Skin of body (tissue), 2 donors: Measurements from ENCODE around the gene LMO1. TPM values are rescaled to one million over a fixed set of nuclear protein-coding genes. Genes with fewer than 3 reads are reported as not detected.

Experiments
- DNase-seq: peaks from one replicate; lab custom pipeline; 2025; lab: John Stamatoyannopoulos, UW
- total RNA-seq: library from RNA; depleted of rRNA; stranded (reverse); fragments of >200 nt; gene quantifications from one replicate; pipeline ENCODE4 v1.2.3, GENCODE V29; 2014

The LMO1 gene
- total RNA-seq, 1 donor from 2014 or later = 3.6 TPM

GRCh38 chr11:8288824-8289491 lies 25.3 kb upstream of the LMO1 start:
- DNase-seq = no peak

GRCh38 chr11:8288166-8288772 lies 24.6 kb upstream of the LMO1 start:
- no peak for DNase-seq

- no peak for DNase-seq
These were observed 24.0 kb upstream of the LMO1 start for GRCh38 chr11:8287703-8288102.

- DNase-seq = no peak
These were observed 23.6 kb upstream of the LMO1 start for GRCh38 chr11:8287297-8287696.

GRCh38 chr11:8286886-8287285 lies 23.2 kb upstream of the LMO1 start:
- no peak for DNase-seq

GRCh38 chr11:8285796-8286195 lies 22.1 kb upstream of the LMO1 start:
- DNase-seq = no peak

- DNase-seq = no peak
These were observed 21.6 kb upstream of the LMO1 start for GRCh38 chr11:8285228-8285627.

GRCh38 chr11:8283465-8284230 lies 20.0 kb upstream of the LMO1 start:
- DNase-seq = no peak

GRCh38 chr11:8283100-8283464 lies 19.4 kb upstream of the LMO1 start:
- DNase-seq = no peak

- no peak for DNase-seq
These were observed 19.0 kb upstream of the LMO1 start for GRCh38 chr11:8282631-8283030.

GRCh38 chr11:8281266-8281665 lies 17.6 kb upstream of the LMO1 start:
- no peak for DNase-seq

- DNase-seq = no peak
These were observed 14.0 kb upstream of the LMO1 start for GRCh38 chr11:8277691-8278090.

GRCh38 chr11:8276528-8276927 lies 12.8 kb upstream of the LMO1 start:
- no peak for DNase-seq

GRCh38 chr11:8273287-8273686 lies 9.6 kb upstream of the LMO1 start:
- DNase-seq = no peak

GRCh38 chr11:8271106-8271886 lies 7.6 kb upstream of the LMO1 start:
- no peak for DNase-seq

GRCh38 chr11:8269636-8270035 lies 6.0 kb upstream of the LMO1 start:
- DNase-seq = no peak

- no peak for DNase-seq
These were observed 5.1 kb upstream of the LMO1 start for GRCh38 chr11:8268530-8269400.

GRCh38 chr11:8267831-8268529 lies 4.3 kb upstream of the LMO1 start:
- DNase-seq = no peak

GRCh38 chr11:8267280-8267679 lies 3.6 kb upstream of the LMO1 start:
- no peak for DNase-seq
